ENCODE results near the gene CUBN.

DNA sequence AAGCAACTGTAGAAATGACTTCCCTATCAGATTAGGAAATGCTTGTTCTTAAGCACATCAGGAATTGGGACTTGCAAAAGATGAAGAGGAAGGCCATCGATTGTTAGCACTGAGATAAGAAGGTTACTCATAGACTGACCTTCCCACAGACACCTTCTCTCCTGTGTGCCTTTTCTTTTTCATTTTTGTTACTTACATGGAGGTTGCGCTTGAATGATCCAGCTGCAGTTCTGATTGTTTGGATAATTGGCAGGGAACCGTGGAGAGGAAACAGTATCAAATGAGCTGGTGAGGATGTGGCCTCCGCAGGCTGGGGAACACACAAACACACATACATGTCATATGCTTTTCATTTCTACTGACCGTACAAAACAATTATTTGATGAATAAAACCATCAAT, 177.5 kb downstream of the CUBN start:
- TF ChIP-seq, protein P1, sequence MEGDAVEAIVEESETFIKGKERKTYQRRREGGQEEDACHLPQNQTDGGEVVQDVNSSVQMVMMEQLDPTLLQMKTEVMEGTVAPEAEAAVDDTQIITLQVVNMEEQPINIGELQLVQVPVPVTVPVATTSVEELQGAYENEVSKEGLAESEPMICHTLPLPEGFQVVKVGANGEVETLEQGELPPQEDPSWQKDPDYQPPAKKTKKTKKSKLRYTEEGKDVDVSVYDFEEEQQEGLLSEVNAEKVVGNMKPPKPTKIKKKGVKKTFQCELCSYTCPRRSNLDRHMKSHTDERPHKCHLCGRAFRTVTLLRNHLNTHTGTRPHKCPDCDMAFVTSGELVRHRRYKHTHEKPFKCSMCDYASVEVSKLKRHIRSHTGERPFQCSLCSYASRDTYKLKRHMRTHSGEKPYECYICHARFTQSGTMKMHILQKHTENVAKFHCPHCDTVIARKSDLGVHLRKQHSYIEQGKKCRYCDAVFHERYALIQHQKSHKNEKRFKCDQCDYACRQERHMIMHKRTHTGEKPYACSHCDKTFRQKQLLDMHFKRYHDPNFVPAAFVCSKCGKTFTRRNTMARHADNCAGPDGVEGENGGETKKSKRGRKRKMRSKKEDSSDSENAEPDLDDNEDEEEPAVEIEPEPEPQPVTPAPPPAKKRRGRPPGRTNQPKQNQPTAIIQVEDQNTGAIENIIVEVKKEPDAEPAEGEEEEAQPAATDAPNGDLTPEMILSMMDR (IDR thresholded peaks at IDR 0.05 in 2 of 3, conservative IDR thresholded peaks at IDR 0.05 in 1 of 3; ENCODE audit: control insufficient read depth in 2 of 3, extremely low read depth in 1 of 3, insufficient read depth in 1 of 3, low read depth in 3 of 3, low read length in 3 of 3): no peak
- TF ChIP-seq REST (IDR thresholded peaks at IDR 0.05; ENCODE audit: low read depth, low read length) (no peak), NR2C2 (IDR thresholded peaks at IDR 0.05; ENCODE audit: borderline replicate concordance, control insufficient read depth, insufficient read length, low read depth) (no peak), POLR2AphosphoS5 (IDR thresholded peaks at IDR 0.05; ENCODE audit: low read length) (no peak), ZNF274 (IDR thresholded peaks at IDR 0.05; ENCODE audit: insufficient read depth, insufficient read length) (no peak), MYC (IDR thresholded peaks at IDR 0.05; ENCODE audit: insufficient read depth, insufficient read length, insufficient replicate concordance, low read length, severe bottlenecking) (no peak), EGR1 (IDR thresholded peaks at IDR 0.05; ENCODE audit: borderline replicate concordance in 1 of 2, low read depth in 2 of 2, low read length in 2 of 2) (no peak)
- TF ChIP-seq, protein P2, sequence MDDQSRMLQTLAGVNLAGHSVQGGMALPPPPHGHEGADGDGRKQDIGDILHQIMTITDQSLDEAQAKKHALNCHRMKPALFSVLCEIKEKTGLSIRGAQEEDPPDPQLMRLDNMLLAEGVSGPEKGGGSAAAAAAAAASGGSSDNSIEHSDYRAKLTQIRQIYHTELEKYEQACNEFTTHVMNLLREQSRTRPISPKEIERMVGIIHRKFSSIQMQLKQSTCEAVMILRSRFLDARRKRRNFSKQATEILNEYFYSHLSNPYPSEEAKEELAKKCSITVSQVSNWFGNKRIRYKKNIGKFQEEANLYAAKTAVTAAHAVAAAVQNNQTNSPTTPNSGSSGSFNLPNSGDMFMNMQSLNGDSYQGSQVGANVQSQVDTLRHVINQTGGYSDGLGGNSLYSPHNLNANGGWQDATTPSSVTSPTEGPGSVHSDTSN (IDR thresholded peaks at IDR 0.05; ENCODE audit: insufficient replicate concordance, low read depth, low read length): no peak

Measured in GM12878 (cell line).